GM13976 (cell line): ENCODE data around the gene STAC3.

Source experiments
- DNase-seq: peaks from one replicate; pipeline ENCODE4 v3.0.0; 2012; ENCODE audit warnings: low spot score
- in situ Hi-C: fragments of 300-500 bp; cut with MboI; formaldehyde crosslinking; loops from one replicate; pipeline ENCODE4 v1.12.0; 2022; ENCODE audit warnings: low sequenced_read_pairs, mixed read lengths, inconsistent platforms; ENCODE audit not compliant: unreplicated experiment
- TF ChIP-seq, protein P1 (sequence below): IDR thresholded peaks from 2 replicates; pipeline ENCODE4 v1.5.1; 2012; ENCODE audit warnings: borderline replicate concordance, mild to moderate bottlenecking; ENCODE audit not compliant: insufficient read depth; ENCODE audit errors: extremely low read depth, missing control alignments, control extremely low read depth

STAC3 gene

DNA sequence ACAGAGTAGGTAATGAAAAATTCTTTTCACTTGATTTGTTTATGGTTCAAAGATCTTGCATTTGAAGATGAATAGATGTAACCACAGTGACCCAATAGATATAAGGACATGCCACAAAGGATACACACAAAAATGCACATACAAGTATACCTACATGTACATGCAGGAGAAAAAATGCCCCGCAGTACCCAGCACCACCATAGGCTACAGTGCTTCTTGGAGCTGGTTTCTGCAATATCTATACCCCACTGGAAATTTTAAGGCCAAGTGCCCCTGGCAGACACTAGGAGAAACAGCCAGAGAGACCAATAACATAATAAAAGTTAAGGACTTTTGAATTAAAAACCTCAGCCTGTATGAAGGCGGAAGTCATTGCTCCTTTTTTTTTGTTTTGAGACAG lies 12.1 kb upstream of the STAC3 start:
- in situ Hi-C loops, result no loop called here

DNA sequence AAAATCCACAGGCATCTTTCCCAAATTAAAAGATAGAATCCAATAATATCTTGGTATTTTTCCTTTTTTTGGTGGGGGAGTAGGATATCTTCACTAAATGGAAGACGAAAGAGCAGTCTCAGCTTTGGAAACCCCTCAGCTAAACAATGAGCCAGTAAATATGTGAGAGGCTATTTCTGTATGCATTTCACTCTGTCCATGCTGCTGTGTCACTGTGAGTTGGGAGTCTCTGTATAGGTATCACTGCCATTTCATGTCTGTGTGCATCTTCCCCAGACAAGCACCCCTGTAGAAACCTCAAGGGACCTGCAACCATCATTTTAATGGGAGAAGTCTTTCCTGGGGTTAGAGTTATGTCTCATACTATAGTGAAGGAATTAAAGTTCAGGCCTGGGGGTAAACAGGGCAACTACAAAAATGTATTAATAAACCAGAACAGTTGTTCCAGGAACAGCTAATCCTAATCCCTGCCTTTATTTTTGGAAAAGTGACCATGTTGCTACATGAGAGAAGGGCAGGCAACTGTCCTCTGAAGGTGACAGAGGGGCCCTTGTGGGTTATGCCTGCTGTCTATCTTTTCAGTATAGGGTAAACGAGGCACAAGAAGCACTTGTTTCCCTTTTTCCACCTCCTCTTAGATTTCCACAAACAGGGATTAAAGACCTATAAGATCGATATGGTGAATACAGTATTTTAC lies 11.3 kb upstream of the STAC3 start:
- TF ChIP-seq, protein P1, sequence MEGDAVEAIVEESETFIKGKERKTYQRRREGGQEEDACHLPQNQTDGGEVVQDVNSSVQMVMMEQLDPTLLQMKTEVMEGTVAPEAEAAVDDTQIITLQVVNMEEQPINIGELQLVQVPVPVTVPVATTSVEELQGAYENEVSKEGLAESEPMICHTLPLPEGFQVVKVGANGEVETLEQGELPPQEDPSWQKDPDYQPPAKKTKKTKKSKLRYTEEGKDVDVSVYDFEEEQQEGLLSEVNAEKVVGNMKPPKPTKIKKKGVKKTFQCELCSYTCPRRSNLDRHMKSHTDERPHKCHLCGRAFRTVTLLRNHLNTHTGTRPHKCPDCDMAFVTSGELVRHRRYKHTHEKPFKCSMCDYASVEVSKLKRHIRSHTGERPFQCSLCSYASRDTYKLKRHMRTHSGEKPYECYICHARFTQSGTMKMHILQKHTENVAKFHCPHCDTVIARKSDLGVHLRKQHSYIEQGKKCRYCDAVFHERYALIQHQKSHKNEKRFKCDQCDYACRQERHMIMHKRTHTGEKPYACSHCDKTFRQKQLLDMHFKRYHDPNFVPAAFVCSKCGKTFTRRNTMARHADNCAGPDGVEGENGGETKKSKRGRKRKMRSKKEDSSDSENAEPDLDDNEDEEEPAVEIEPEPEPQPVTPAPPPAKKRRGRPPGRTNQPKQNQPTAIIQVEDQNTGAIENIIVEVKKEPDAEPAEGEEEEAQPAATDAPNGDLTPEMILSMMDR, result no peak
- in situ Hi-C loops, result no loop called here
- DNase-seq, result no peak

More for the DNA sequence above, 12.1 kb upstream of the STAC3 start:
- no peak for DNase-seq
- TF ChIP-seq, protein P1, result no peak

DNA sequence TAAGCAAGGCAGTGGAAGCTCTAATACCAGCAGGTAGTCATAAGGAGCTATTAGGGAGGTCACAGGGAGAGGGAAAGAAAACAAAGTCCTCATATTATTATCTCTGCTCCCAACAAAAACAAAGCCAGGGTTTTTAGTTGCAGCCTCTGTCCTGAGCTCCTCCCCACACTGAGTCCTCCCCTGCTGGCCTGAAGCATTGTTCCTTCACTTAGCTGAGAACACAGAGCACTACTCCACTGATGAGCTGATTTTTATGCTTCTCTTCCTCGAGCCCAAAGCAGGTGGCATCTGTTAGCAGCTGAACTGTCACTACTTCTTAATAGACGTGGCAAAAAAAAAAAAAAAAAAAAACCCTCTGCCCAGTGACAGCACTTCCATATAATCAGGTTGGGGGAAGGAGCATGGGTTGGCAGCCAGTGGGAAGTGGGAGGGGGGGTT lies 10.5 kb upstream of the STAC3 start:
- in situ Hi-C loops, result no loop called here
- DNase-seq, result no peak
- TF ChIP-seq, protein P1, result no peak

DNA sequence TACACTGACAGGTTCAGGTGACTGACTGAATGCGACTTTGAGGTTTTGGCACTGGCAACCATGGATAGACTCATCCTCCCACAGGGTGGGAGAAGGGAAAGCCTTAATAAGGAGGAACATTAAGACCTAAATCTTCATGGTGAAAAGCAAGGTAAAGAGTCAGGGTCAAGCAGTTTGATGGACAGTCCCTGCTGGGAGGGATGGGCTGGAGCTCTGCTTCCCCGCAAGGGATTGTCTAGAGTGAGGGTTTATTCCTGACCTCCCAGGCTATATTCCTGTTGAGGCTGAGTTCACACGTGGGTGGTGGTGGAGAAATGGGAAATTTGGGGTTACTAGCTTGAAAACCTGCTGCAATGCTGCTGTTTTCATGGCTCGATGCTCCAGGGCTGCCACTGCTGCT lies 9.4 kb upstream of the STAC3 start:
- TF ChIP-seq, protein P1, result no peak
- no peak for DNase-seq
- in situ Hi-C loops, result no loop called here

DNA sequence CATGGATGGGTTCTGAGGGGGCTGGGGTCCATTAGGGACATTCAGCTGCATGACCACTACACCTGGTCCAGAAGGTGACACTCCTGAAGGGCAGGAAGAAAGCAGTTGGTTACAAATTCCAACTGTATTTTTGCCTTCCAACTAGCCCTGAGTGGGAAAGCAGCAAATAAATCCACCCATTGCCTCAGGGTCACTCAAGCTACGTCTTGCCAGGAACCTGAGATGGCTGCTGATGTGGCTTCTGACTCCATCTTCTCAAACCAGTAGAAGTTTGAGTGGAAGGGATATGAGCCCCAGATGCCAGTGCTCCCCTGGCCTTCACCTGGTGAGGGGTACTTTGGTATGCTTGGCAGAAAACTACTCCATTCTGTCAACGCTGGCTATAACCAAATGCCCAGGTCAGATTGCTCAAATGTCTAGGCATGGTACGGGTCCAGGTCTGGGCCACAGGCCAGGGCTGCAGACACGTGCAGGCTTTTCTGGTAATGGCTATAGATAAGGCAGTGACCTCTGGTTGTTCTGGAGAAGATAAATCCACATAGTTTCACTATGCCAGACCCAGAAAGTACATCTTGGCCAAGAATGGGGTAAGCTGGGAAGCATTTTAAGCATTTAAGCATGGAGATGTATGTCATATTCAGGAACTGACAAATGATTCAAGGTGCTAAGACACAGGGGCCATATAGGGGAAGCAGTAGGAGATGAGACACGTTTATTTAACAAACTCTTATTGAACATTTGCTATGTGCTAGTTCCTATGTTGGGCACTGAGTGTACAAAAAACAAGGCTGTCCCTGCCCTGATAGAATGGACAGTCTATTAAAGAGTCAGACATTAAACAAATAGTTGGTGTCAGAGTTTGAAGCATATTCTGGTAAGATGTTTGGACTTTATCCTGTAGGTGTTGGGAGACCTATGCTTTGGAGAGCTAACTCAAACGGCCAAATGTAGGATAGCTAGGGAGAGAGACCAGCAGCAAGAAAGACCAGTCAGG lies 8.3 kb upstream of the STAC3 start:
- DNase-seq, result no peak
- in situ Hi-C loops, result no loop called here
- TF ChIP-seq, protein P1, result no peak

DNA sequence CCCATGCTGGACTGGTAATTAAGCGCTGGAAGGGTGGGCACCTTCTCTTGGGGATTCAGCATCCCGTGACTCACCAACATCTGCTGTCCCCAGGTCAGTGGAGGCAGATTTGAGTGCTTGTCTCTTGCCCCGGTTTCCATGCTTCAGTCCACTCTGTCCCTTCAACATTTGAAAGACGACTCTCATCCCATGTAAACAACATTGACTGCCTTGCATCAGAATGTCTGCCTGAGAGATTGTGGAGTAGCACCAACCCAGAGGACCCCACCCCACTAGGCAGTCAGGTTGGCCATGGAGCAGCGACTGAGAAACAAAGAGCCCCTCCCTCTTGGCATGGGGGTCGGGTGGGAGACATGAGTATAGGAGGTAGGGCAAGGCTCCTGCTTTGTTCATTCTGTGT lies 4.9 kb upstream of the STAC3 start:
- TF ChIP-seq, protein P1, result no peak
- in situ Hi-C loops, result no loop called here
- DNase-seq, result no peak
